ENCODE measurements around the gene TTLL11. TPM values are rescaled to one million over a fixed set of nuclear protein-coding genes. Genes with fewer than 3 reads are reported as not detected.

TTLL11 gene
- total RNA-seq, 6 experiments from 2014 or later = 3.2 to 5.2 (median 4.1) TPM

GRCh38 chr9:121781701-121782464 is 311.2 kb downstream of the TTLL11 start:
- no peak for TF ChIP-seq CTCF (IDR thresholded peaks at IDR 0.05)
- 86% methylated on average over 5 of the region's 17 CpGs for WGBS (ENCODE audit: insufficient coverage, low coverage, low lambda C conversion rate, missing lambda C conversion rate)
- ATAC-seq = peak in 1 of 4 donors; percentile 19
- no peaks in the 10 kb centered on the region for H3K9me3 ChIP-seq
- H3K36me3 ChIP-seq = peaks cover 0 to 17% (median 6%) of the 10 kb centered on the region in 4 donors
- H3K4me3 ChIP-seq = no peak overlapping the region
- peak in 1 of 3 donors; percentile 39 for DNase-seq
- H3K27ac ChIP-seq = no peak overlapping the region
- H3K4me1 ChIP-seq = no peaks in the 10 kb centered on the region
- H3K27me3 ChIP-seq = no peaks in the 10 kb centered on the region
- intact Hi-C loops (cut with DNase I) = no loop called here

DNA sequence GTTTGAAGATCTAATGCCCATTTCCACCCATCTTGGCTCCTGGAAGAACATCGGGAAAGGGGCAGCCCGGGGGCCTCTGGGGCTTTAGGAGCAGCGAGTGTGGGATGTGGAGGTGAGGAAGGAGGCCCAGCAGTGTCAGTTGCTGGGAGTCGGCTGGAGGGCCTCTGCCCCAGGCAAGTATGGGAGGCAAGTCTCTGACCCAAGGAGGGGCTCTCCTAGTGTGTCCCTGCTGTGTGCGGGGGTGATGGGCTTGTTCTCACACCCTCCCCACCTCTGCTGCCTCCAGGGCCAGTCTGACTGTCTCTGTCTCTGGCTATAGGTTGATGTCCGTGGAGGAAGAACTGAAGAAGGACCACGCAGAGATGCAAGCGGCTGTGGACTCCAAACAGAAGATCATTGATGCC is 312.0 kb downstream of the TTLL11 start:
- peaks cover 0 to 17% (median 9%) of the 10 kb centered on the region in 4 donors for H3K36me3 ChIP-seq
- 100% methylated on average over 1 of the region's 8 CpGs for WGBS (ENCODE audit: insufficient coverage, low coverage, low lambda C conversion rate, missing lambda C conversion rate)
- DNase-seq (no peak), ATAC-seq (no peak)
- H3K4me1 ChIP-seq = no peaks in the 10 kb centered on the region
- no peaks in the 10 kb centered on the region for H3K27me3 ChIP-seq
- no peak overlapping the region for H3K4me3 ChIP-seq
- no peak overlapping the region for H3K27ac ChIP-seq
- intact Hi-C loops (cut with DNase I) = no loop called here
- TF ChIP-seq CTCF (IDR thresholded peaks at IDR 0.05) = no peak
- TF ChIP-seq POLR2A (IDR thresholded peaks at IDR 0.05) = no peak
- H3K9me3 ChIP-seq = no peaks in the 10 kb centered on the region

DNA sequence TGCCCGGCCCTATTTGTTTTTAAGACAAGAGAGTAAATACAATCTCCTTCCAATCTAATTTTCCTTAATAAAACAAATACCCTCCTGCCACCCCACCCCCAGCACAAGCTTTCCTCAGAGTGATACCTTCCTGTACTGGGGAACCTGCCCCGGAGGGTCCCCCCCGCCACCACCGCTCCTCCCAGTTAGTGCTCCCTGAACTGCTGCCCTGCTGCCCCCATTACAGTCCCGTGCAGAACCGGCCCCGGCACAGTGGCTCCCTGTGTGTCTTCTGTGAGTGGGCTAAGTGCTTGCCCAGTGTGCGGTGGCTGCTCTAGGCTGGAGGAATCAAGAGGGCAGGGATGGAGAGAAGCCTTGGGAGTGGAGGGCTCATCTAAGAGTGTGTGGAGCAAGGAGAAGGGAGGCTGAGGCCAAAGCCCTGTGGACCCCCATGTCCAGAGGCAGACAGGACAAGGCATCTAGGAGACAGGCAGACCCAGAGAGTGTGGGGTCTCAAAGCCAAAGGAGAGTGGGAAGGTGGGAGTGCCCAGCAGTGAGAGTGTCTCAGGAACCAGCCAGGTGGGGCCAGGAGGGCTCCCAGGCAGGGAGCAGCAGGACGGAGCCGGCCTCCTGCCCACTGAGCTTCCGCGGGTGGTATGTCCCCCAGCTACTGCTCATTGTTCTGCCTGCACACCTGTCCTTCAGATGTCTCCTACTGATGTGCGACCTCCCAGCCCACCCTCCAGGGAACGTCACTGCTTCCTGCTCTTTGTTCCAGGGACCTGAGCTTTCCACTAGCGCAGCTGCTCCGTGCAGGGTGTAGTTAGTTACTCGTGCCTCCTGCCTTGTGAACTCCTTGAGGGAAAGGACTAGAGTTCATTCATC is 312.7 kb downstream of the TTLL11 start:
- H3K4me3 ChIP-seq = no peak overlapping the region
- TF ChIP-seq CTCF (IDR thresholded peaks at IDR 0.05) (no peak), POLR2A (IDR thresholded peaks at IDR 0.05) (no peak)
- intact Hi-C loops (cut with DNase I) = no loop called here
- DNase-seq (peak in 1 of 3 donors; percentile 50), ATAC-seq (no peak)
- H3K27me3 ChIP-seq = no peaks in the 10 kb centered on the region
- H3K4me1 ChIP-seq = no peaks in the 10 kb centered on the region
- no peak overlapping the region for H3K27ac ChIP-seq
- 84% methylated on average over 7 of the region's 17 CpGs for WGBS (ENCODE audit: insufficient coverage, low coverage, low lambda C conversion rate, missing lambda C conversion rate)
- H3K9me3 ChIP-seq = no peaks in the 10 kb centered on the region
- peaks cover 0 to 17% (median 12%) of the 10 kb centered on the region in 4 donors for H3K36me3 ChIP-seq

GRCh38 chr9:121779381-121780117 is 313.6 kb downstream of the TTLL11 start:
- ATAC-seq (no peak), DNase-seq (no peak)
- Histone ChIP-seq H3K9me3 (no peaks in the 10 kb centered on the region), H3K4me1 (no peaks in the 10 kb centered on the region), H3K27me3 (no peaks in the 10 kb centered on the region), H3K4me3 (no peak overlapping the region), H3K36me3 (peaks cover 0 to 23% (median 13%) of the 10 kb centered on the region in 4 donors), H3K27ac (no peak overlapping the region)
- TF ChIP-seq CTCF (IDR thresholded peaks at IDR 0.05) (no peak), POLR2A (IDR thresholded peaks at IDR 0.05) (no peak)
- 76% methylated on average over 12 of the region's 13 CpGs for WGBS (ENCODE audit: insufficient coverage, low coverage, low lambda C conversion rate, missing lambda C conversion rate)
- intact Hi-C loops (cut with DNase I) = no loop called here

All from right lobe of liver (tissue), 6 donors.